ENCODE results near the gene THUMPD2. TPM values are rescaled to one million over a fixed set of nuclear protein-coding genes. Genes with fewer than 3 reads are reported as not detected.
A peak's percentile ranks its signal among the peaks of the same experiment; 100 is the strongest.

Gene THUMPD2
- total RNA-seq, 2 experiments from 2014 or later: 12.9 to 13.3 TPM

DNA sequence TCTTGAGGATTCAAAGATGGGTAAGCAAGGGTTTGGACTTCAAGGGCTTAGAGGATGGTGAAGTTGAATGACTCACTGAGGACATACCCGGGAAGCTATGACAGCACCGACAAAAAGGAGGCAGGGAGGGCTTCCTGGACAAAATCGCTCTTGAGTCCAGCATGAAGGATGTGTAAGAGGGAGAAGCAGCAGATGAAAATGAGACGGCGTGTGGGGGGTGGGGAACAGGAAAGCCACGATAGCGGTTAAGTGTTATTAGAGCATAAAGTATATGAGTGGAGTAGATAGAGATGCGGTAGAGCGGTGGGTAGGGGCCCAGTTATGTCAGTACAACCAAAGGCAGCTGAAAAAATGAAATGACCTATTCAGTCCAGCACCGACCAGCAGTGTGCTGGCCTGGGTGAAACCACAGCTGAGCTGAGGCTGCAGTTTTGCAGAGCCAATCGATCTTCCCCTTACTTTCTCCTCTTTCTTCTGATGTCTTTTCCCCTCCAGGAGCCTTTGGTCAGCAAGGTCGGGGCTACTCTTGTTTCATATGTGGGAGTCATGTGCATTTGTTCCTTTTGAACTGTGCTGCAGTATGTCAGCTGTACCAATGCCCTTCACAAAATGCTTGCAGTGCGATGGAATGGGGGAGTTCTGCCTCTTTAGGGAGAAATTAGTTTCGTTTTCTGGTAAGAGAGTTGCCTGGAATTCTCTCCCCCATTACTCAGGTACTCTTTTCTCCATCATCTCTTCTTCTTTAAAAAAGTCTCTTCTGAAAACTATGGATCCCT, 2.0 kb upstream of the THUMPD2 start:
- DNase-seq: no peak
- peaks cover 51% of the 10 kb centered on the region for H3K4me1 Mint-ChIP-seq
- POLR2A ChIA-PET: no interaction called here
- peaks cover 18% of the 10 kb centered on the region for H3K36me3 Mint-ChIP-seq (ENCODE audit: low read depth)
- no peaks in the 10 kb centered on the region for H3K27me3 Mint-ChIP-seq
- peak overlapping the region; percentile 16 for H3K27ac Mint-ChIP-seq
- CTCF ChIA-PET: no interaction called here
- H3K9me3 Mint-ChIP-seq: no peaks in the 10 kb centered on the region
- peak overlapping the region; percentile 25 for H3K4me3 Mint-ChIP-seq

- POLR2A ChIA-PET: no interaction called here
- Mint-ChIP-seq H3K9me3 (no peaks in the 10 kb centered on the region), H3K36me3 (ENCODE audit: low read depth) (peaks cover 23% of the 10 kb centered on the region), H3K4me1 (peaks cover 59% of the 10 kb centered on the region), H3K27ac (no peak overlapping the region), H3K4me3 (peak overlapping the region; percentile 89), H3K27me3 (no peaks in the 10 kb centered on the region)
- CTCF ChIA-PET: no interaction called here
- no peak for DNase-seq
Observed at GRCh38 chr2:39779927-39780326, 869 bp upstream of the THUMPD2 start.

GRCh38 chr2:39779341-39779851, 338 bp upstream of the THUMPD2 start:
- Mint-ChIP-seq H3K4me1 (peaks cover 63% of the 10 kb centered on the region), H3K27me3 (no peaks in the 10 kb centered on the region), H3K27ac (peak overlapping the region; percentile 3)

GRCh38 chr2:39778233-39778632, 825 bp downstream of the THUMPD2 start:
- ChIA-PET POLR2A (interaction anchor here (0.8 to 1.0 kb wide), 4 partner anchors 9 to 562 kb away, joined by 3 read pairs; partner anchors contain the start of gene MAP4K3), CTCF (no interaction called here)
- Mint-ChIP-seq H3K27me3 (no peaks in the 10 kb centered on the region), H3K4me1 (peaks cover 68% of the 10 kb centered on the region), H3K27ac (peak overlapping the region; percentile 81), H3K4me3 (peak overlapping the region; percentile 89), H3K9me3 (no peaks in the 10 kb centered on the region), H3K36me3 (ENCODE audit: low read depth) (peaks cover 25% of the 10 kb centered on the region)
- no peak for DNase-seq

More at GRCh38 chr2:39779341-39779851, 338 bp upstream of the THUMPD2 start:
- ChIA-PET POLR2A (no interaction called here), CTCF (no interaction called here)
- peak overlapping the region; percentile 89 for H3K4me3 Mint-ChIP-seq
- H3K9me3 Mint-ChIP-seq: no peaks in the 10 kb centered on the region
- peaks cover 25% of the 10 kb centered on the region for H3K36me3 Mint-ChIP-seq (ENCODE audit: low read depth)
- DNase-seq: no peak

- ChIA-PET CTCF (no interaction called here), POLR2A (no interaction called here)
- no peak for DNase-seq
- Mint-ChIP-seq H3K27me3 (no peaks in the 10 kb centered on the region), H3K4me3 (no peak overlapping the region), H3K27ac (no peak overlapping the region), H3K9me3 (no peaks in the 10 kb centered on the region), H3K4me1 (peaks cover 58% of the 10 kb centered on the region), H3K36me3 (ENCODE audit: low read depth) (peaks cover 43% of the 10 kb centered on the region)
Observed at GRCh38 chr2:39772812-39773152, 6.3 kb downstream of the THUMPD2 start.

DNA sequence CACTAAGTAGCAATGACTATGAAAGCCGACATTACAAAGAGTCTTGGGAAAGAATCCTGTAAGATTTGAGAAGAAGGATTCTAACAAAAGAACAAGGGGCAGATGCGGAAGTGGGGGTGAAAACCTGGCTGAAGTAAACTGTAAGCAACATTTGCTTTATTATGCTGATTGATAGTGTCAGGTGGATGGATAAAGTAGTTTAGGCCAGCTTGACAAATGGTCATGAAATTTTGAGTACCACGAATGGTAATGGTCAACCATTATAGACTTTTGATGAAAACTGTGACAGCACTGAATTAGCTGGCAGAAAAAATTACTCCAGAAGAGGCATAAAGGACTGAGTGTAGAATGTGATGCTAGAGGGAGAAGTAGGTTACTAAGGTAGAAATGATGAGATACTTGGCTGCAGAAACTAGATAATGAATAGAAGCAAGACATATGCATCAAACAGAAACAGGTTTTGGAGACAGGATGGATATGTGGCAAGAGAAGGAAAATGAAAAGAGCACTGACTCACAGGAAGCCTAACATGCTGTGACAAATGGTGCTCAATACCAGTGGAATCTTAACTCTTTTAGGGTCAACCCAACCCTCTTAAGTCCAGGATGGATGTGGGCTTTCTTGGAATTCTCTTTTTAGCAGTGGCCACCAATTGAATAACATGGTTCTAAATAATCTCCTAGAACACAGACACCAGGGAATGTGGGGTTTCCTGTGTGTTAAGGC, 6.8 kb downstream of the THUMPD2 start:
- Mint-ChIP-seq H3K36me3 (ENCODE audit: low read depth) (peaks cover 38% of the 10 kb centered on the region), H3K27me3 (no peaks in the 10 kb centered on the region), H3K9me3 (no peaks in the 10 kb centered on the region), H3K4me1 (peaks cover 52% of the 10 kb centered on the region), H3K27ac (peak overlapping the region; percentile 8), H3K4me3 (no peak overlapping the region)
- ChIA-PET CTCF (interaction anchor here (0.7 kb wide), 1 partner anchor 223 kb away, joined by 3 read pairs; no protein-coding TSS in a partner anchor), POLR2A (no interaction called here)
- DNase-seq: no peak

DNA sequence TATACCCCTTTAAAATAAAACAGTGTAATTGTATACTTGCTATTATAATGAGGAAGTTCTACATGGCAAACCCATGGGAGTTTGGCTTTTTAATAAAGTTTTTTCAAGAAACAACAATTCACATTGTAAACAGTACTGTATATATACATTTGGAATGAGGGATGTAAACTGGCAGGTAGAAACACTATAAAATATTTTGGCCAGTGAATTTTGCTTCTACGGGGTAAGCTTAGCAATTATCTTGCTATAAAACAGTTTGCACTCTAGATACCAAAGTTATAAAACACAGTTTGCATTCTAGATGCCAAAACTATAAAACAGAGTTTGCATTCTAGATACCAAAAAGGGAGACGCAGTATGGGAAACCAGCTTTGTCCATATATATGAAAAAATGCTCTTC, 16.6 kb downstream of the THUMPD2 start:
- no peak overlapping the region for H3K27ac Mint-ChIP-seq
- ChIA-PET CTCF (no interaction called here), POLR2A (no interaction called here)
- no peaks in the 10 kb centered on the region for H3K9me3 Mint-ChIP-seq
- H3K4me1 Mint-ChIP-seq: peaks cover 20% of the 10 kb centered on the region
- H3K4me3 Mint-ChIP-seq: no peak overlapping the region
- no peaks in the 10 kb centered on the region for H3K27me3 Mint-ChIP-seq
- no peak for DNase-seq
- peaks cover 73% of the 10 kb centered on the region for H3K36me3 Mint-ChIP-seq (ENCODE audit: low read depth)

DNA sequence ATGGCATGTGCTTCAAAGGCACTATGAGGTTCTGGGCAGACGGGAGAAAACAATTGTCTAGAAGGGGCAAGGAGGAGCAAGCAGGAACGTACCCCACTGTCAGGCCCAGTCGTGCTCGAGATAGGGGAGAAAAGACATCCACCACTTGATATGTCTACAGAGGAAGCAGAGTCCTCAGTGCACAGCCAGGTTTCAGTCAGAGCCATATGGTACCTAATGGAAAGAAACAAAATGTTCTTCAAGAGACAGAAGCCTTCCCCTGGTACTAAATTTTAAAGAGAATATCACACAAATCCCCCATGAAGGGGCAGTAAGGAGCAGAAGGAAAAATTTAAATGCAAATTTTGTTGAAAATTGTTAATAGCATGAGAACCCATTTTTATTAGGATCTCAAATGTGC, 21.9 kb downstream of the THUMPD2 start:
- no peaks in the 10 kb centered on the region for H3K9me3 Mint-ChIP-seq
- H3K4me3 Mint-ChIP-seq: no peak overlapping the region
- H3K27me3 Mint-ChIP-seq: no peaks in the 10 kb centered on the region

DNA sequence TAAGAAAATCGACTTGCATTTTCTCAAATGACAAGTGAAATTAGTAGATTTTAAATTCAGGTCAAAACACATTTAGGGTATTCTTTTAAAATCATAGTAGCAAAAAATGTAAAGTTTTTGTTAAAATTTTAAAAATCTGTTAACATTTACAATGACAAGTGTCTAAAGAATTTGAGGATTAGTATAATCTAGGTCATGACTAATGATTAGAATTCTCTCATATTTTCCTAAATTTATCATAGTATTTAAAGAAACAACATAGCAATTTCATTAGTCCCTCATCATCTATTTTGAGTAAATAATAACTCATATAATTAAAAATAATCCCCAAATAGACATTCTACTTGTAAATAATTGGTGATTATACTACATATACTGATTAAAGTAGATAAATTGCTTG, 23.6 kb downstream of the THUMPD2 start:
- peaks cover 2% of the 10 kb centered on the region for H3K4me1 Mint-ChIP-seq
- DNase-seq: no peak
- CTCF ChIA-PET: no interaction called here
- no peaks in the 10 kb centered on the region for H3K27me3 Mint-ChIP-seq
- H3K36me3 Mint-ChIP-seq (ENCODE audit: low read depth): peaks cover 70% of the 10 kb centered on the region
- POLR2A ChIA-PET: no interaction called here
- H3K9me3 Mint-ChIP-seq: no peaks in the 10 kb centered on the region
- no peak overlapping the region for H3K4me3 Mint-ChIP-seq
- H3K27ac Mint-ChIP-seq: no peak overlapping the region

More for the DNA sequence above, 21.9 kb downstream of the THUMPD2 start:
- ChIA-PET CTCF (no interaction called here), POLR2A (no interaction called here)
- H3K27ac Mint-ChIP-seq: no peak overlapping the region
- peaks cover 72% of the 10 kb centered on the region for H3K36me3 Mint-ChIP-seq (ENCODE audit: low read depth)
- DNase-seq: no peak
- H3K4me1 Mint-ChIP-seq: peaks cover 2% of the 10 kb centered on the region

DNA sequence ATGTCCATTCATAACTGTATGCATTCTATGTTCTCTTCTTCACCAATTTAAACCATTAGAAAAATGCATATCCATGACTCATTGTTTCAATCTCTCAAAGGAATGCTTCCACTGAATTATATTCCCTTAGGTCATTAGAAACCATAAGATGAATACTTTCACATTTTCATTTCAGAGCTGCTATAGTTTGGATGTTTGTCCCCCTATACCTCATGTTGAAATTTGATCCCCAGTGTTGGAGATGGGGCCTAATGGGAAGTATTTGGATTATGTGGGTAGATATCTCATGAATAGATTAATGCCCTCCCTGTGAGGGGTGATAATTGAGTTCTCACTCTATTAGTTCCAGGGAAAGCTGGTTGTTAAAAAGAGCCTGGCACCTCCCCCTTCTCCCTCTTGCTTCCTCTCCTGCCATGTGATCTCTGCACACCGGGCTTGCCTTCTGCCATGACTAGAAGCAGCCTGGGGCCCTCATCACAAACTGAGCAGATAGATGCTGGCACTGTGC, 35.7 kb downstream of the THUMPD2 start:
- ChIA-PET POLR2A (no interaction called here), CTCF (no interaction called here)
- no peaks in the 10 kb centered on the region for H3K4me1 Mint-ChIP-seq
- no peaks in the 10 kb centered on the region for H3K27me3 Mint-ChIP-seq
- no peak for DNase-seq
- H3K27ac Mint-ChIP-seq: no peak overlapping the region
- no peaks in the 10 kb centered on the region for H3K9me3 Mint-ChIP-seq
- peaks cover 56% of the 10 kb centered on the region for H3K36me3 Mint-ChIP-seq (ENCODE audit: low read depth)
- no peak overlapping the region for H3K4me3 Mint-ChIP-seq

DNA sequence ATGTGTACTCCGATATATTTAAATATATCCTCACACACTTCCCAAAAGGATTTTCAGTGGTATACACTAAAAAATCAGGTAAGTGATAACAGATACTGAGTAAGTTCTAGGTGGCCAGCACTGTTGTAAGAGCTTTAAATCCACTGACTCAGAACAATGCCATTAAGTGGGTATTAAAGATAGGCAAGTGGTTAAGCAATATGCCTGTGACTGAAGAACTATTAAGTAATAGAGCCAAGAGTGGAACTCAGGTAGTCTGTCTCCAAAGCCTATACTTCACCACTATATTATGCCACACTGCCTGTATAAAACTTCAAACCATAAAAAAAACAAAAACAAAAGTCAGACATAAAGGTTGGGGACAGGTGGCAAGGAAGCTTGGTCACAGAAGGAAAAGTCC, 37.2 kb downstream of the THUMPD2 start:
- H3K27me3 Mint-ChIP-seq: no peaks in the 10 kb centered on the region
- H3K36me3 Mint-ChIP-seq (ENCODE audit: low read depth): peaks cover 60% of the 10 kb centered on the region
- peaks cover 2% of the 10 kb centered on the region for H3K4me1 Mint-ChIP-seq
- H3K9me3 Mint-ChIP-seq: no peaks in the 10 kb centered on the region
- ChIA-PET CTCF (interaction anchor here (0.9 kb wide), 1 partner anchor 11 kb away, joined by 4 read pairs; no protein-coding TSS in a partner anchor), POLR2A (no interaction called here)
- no peak for DNase-seq
- H3K4me3 Mint-ChIP-seq: no peak overlapping the region
- no peak overlapping the region for H3K27ac Mint-ChIP-seq

DNA sequence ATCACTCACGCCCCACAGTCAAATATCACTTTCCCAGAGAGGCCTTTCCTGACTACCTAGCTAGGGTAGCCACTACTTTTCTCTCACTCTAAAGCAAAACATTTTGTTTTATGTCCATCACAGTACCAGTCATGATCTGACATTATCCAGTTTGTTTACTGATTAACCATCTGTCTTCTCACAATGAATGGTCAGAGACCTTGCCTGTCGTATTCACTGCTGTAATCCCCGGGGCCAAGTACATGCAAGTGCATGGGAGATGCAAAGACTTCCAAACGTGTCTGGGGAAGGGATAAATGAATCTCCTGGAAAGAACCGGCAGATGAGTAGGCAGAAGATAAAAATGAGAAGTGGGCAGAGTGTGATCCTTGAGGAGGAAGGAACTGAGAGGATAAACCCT, 39.7 kb downstream of the THUMPD2 start:
- Mint-ChIP-seq H3K36me3 (ENCODE audit: low read depth) (peaks cover 71% of the 10 kb centered on the region), H3K4me3 (no peak overlapping the region), H3K9me3 (no peaks in the 10 kb centered on the region), H3K27me3 (no peaks in the 10 kb centered on the region), H3K4me1 (peaks cover 2% of the 10 kb centered on the region), H3K27ac (no peak overlapping the region)
- CTCF ChIA-PET: interaction anchor here (0.6 to 1.5 kb wide), 2 partner anchors 9 to 174 kb away, joined by 3 to 4 read pairs; no protein-coding TSS in a partner anchor
- POLR2A ChIA-PET: no interaction called here
- DNase-seq: no peak

GRCh38 chr2:39738936-39739335, 40.1 kb downstream of the THUMPD2 start:
- Mint-ChIP-seq H3K27ac (no peak overlapping the region), H3K4me3 (no peak overlapping the region), H3K4me1 (peaks cover 2% of the 10 kb centered on the region), H3K36me3 (ENCODE audit: low read depth) (peaks cover 76% of the 10 kb centered on the region), H3K27me3 (no peaks in the 10 kb centered on the region), H3K9me3 (no peaks in the 10 kb centered on the region)
- DNase-seq: no peak
- POLR2A ChIA-PET: no interaction called here
- CTCF ChIA-PET: interaction anchor here (0.6 to 1.5 kb wide), 2 partner anchors 8 to 175 kb away, joined by 3 to 4 read pairs; no protein-coding TSS in a partner anchor
